Raji (cell line): ENCODE results near the gene BTK.

ENCODE experiments used
- POLR2A ChIP-seq: IDR thresholded peaks from 2 replicates; pipeline ENCODE4 v1.6.1; 2011; ENCODE audit warnings: low read depth, low read length, control low read depth; ENCODE audit not compliant: insufficient read depth

The BTK gene

DNA sequence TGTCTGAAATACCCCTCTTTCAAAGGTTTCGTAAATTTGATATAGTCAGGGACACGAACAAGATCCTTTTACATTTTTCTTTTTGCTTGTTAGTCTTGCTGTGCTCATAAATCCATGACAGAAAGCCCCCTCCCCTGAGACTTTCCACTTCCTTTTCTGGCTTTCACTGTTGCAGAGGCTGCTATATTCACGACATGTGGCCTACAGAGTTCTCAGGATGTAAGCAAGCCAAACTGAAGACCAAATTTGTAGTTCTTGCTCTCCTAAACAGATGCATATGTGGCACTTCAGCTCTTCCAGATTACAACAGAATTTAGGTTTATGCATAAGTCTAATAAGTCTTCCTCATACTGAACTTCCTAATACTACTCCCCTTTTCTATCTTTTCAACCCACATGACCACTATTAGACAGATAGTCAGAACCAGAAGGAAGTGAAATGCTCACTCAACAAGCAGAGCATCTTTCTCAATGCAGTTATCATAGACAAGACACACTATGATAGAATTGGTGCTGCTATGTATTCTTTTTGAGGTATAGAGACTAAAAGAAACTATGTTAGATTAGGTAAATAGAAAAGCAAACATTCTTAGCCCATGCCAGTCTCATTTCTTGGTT is 15.0 kb downstream of the BTK start:
- TF ChIP-seq POLR2A: no peak

DNA sequence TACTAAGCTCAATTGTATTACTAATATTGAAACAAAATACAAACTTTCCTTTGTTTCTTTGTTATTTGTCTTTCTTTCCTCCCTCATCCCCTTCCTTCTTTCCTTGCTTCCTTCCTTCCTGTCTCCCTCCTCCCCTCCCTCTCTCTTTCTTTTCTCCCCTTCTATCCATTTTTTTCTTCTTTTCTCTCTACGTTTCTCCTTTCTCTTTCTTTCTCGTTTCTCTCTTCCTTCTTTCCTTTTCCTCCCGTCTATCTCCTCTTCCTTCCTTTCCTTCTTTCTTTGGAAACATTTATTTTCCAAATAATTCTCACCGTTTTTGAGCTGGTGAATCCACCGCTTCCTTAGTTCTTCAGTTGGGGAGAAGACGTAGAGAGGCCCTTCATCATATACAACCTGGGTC is 16.3 kb downstream of the BTK start:
- no peak for TF ChIP-seq POLR2A

DNA sequence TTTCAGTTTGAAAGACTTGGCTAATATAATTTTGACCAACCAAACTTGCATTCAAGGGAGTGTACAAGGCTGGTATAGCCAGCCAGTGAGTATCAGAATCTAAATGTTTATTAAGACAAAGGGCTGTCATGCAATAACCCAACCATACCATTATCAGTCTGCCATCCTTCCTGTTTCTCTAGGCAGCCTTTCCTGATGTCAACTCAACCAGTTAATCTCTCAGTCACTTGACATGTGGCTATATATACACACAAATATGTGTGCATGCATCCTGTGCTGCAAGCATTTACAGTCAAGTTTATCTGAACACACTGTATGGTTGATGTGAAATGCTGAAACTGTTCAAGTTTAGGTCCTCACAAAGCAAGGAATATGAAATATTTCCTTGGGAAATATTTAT is 17.2 kb downstream of the BTK start:
- no peak for TF ChIP-seq POLR2A

DNA sequence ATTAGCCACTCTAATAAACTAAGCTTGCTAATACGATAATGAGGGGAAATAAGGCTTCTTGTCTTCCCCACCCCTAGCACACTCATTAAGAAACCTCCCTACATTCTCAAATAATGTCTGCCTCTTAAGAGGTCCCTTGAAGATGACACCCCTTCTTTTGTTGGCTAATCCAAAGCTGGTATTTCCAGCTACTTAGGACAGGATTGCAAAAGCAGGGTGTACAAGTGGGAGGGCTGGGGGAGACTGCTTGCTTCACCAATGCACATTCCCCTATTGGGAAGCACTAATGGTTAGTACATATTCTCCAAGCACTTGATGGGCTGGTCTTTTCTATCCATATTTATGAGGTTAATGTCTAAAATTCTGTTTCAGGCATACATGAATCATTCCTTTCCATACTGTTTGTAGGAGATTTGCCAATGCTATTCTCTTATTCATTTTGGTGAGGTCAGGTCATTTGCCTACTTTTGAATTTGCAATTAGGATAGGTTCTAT is 20.6 kb downstream of the BTK start:
- TF ChIP-seq POLR2A: no peak

DNA sequence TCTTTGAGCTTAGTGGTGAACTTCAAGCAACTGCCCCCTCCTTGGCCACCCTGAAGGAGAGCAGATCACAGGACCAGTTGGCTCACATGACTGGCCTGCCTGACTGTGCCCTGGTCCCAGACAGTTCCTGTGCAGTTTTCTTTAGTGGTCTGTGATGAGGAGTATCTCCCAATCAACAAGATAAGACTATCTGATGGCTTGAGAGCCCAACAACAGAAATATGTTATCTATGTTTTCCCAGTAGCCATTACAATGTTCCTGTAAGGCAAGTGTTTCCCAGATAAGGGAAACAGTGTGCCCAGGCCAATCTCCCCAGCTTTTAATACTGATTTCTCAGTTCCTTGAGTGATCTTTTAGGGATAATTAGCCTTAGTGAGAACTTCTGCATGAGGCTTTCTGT is 23.2 kb downstream of the BTK start:
- TF ChIP-seq POLR2A: no peak

DNA sequence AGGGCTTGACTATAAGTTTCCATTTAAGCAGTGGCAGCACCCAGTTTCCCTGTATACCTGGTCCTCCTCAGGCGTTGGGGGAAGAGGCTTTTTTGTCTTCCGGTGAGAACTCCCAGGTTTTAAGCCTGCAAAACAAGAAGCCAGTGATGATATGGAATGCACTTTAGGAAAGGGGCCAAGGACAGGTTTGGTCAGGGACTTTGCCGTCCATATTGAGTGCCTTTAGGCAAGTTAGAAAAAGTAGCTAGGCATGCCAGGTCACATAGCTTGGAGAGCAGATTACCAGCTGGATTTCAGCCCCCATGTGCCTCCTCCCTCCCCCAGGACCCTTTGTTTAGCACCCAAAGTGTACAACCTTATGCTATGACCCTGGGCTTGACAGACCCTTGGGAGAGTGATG is 23.9 kb downstream of the BTK start:
- no peak for TF ChIP-seq POLR2A

DNA sequence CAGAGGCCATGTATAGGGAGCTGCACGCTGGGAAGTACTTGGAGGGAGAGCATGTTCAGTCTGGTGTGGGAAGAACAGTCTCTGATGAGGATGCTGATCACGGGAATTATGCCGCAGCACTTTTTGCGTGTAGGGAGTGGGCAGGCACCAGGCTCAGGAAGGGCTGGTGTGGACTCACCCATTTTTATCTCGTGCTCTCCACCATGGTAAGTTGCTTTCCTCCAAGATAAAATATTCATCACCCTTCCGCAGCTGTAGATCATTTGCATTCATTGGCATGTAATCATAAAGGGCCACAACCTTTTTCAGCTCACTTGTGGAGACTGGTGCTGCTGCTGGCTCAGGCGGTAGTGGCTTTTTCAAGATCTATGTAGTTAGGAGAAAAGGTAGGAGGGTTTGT is 25.6 kb downstream of the BTK start:
- no peak for TF ChIP-seq POLR2A

DNA sequence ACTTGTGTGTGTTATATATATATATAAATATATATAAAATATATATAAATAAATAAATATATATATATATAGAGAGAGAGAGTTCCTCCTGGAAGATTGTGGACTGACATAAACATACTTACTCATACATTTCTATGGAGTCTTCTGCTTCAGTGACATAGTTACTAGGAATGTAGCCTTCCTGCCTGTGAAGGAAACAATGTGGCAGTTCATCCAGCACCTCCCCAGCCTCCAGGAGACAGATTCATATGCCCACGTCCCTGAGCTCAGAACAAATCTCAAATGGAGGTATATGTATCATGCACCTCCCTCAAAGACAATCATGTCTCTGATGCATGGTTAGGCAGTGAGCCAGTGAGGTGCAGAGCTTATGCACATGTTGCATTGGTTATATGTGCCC is 26.0 kb downstream of the BTK start:
- no peak for TF ChIP-seq POLR2A

DNA sequence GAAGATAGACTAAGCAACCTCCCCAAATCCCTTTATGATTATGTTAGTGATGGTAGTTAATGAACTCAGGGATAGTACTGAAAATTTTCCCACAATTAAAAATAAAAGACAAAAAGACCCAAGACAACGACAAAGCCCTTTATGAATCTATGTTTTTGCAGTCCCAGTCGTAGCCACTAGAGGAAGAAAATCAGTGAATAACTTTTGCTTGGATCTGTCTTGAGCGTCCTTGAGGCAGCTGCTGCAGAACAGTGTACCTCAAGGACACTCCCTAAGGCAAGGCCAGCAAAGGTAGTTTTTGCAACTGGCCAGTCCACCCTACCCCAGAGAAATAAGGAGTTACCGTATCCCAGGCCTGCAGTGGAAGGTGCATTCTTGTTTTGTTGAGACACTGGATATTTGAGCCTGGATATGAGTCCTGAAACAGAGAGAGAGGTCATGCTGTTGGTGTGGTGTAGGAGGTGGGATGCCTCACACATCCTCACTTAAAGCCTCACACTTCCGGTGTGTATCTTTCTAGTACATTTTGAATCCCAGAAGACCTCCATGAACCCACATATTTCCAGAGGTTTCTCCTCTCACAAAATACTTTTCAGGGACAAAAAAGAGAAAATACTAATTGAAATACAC is 28.7 kb downstream of the BTK start:
- no peak for TF ChIP-seq POLR2A

DNA sequence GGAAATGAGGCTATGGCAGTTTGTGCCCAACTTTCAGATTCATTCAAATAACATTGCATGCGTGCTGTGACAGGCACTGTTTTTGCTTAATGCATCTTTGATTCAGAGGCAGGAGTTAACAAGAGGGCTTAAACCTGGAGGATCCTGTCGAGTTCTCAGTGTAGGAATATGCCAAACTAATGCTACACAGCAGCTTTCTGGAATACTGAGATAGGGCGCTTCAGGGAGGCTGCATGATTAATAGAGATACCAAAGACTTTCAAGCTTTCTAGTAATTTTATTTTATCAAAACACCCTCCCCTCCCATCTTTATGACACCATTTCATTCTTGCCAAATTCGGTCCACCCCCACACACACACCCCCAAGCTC is 36.8 kb downstream of the BTK start:
- TF ChIP-seq POLR2A: no peak

DNA sequence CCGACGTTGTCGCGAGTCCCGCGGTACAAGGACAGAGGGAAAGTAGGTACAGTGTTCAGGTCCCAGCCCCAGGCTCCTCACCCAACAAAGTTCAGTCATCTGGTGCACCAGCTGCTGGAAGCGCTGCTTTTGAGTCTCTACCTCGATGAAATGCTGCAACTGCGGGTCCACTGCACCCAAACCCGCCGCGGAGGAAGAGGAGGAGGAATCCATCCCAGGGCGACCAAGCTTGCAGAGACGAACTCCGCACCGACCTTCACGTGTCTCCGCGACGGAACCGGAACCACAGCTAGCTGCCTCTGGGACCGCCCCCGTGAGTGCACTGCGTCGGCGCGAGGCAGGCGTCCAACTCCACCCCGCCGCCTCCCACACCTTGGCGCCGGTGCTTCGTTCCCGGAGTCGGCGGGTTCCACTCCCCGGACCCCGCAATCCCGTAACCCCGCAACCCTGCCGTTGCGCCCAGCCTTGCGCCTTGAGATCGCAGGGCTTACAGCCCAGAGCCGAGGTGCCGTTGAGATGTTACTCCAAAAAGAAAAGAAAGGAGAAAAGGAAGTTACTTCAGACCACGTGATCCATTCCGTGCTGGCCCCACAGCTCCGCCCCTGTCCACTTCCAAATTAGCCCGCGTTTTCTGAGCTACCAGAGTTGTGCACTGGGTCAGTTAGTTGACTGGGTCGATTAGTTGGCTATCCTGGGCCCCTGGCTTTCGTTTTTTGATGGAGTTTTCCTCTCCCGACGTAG is 37.4 kb downstream of the BTK start, which contains the start of gene TIMM8A:
Gene TIMM8A, minus strand, starts transcription at position 291 of the 741 bp plus-strand sequence. Its CDS starts 78 bp downstream, at position 213.
- peak; percentile 91 for TF ChIP-seq POLR2A

DNA sequence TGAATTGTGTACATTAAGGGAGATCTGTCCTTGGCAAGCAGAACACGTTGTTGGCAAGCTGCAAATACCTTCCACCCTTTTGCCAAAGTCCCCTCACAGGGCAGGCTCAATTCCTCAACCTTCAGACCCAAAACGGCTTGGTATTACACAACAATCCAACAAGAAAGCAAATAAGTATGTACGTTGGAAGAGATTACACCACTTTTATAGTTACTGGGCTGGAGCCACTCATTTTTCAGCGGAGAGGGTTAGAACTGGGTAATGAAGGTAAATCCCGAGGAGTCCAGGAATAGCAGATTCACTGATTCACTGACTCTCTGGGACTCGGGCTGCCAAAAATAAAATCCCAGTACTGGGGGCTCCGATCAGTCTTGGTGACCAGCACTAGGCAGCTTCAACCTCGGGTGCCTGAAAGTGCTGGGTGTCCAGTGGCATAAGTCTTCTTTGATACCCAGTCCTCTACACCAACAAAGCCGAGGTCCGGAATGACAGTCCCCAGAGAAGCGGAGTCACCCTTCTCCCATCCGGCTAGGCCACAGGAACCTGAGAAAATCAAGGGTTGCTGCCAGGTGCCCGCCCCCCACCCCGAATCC is 38.0 kb downstream of the BTK start:
- no peak for TF ChIP-seq POLR2A

DNA sequence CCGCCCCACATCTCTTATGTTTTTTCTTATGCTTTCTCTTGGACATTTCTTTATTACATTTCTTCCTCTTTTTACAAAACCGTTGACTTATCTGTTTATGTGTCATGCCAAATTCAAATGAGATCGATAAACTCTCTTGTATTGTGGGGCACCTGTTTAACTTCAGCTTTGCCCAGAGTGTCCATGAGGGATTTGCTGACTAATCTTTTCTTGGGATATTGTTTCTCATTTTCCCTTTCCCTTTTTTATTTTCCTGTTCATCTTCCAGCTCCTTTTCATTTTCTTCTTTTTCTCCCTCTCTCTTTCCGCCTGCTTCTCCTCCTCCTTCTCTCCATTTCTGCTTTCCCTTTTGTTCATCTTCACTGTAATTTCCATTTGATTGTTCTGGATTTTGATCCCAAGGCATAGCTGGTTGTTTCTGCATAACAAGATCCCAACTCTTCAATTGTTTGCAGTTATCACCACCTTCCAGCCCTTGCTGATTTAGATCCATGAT is 48.2 kb downstream of the BTK start:
- no peak for TF ChIP-seq POLR2A

DNA sequence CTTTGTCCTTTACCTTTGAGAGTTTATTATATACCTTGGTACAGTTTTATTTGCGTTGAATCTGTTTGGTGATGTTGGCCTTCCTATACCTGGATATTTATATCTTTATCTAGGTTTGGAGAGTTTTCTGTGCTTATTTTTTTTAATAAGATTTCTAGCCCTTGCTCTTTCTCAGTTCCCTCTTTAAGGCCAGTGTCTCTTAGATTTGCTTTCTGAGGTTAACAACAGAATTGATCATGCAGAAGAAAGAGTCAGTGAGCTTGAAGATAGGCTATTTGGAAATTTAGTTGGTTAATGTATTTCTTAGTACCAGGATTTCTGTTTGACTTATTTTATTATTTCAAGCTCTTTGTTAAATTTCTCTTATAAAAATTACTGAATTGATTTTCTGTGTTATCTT is 82.2 kb downstream of the BTK start:
- no peak for TF ChIP-seq POLR2A
